Upper lobe of left lung (tissue), 6 donors: ENCODE results near the gene STAT5A. TPM values are rescaled to one million over a fixed set of nuclear protein-coding genes. Genes with fewer than 3 reads are reported as not detected.
A peak's percentile ranks its signal among the peaks of the same experiment; 100 is the strongest.
"Not testable (repeated sequence)": the region's sequence is repeated elsewhere in the genome, so short reads cannot be mapped to it uniquely, and the experiment has no call there.

Experiments used
- ATAC-seq, 2 donors: fragments of 200-7000 bp; cut with Tn5 transposase; one replicate each; pipeline ENCODE4 v1.9.1; 2022; ENCODE audit warnings: mild to moderate bottlenecking in 2 of 2, moderate library complexity in 2 of 2; ENCODE audit not compliant: low FRiP score in 2 of 2
- DNase-seq, 2 donors: peaks; one replicate each; pipeline ENCODE4 v3.0.0-alpha.2; 2019 to 2020
- H3K27ac ChIP-seq, 4 donors: fragments of 200-600 bp; sonication (generic); one replicate each; pipeline ENCODE4 v1.5.1; 2016 to 2019
- H3K27me3 ChIP-seq, 4 donors: fragments of 200-600 bp; sonication (generic); one replicate each; pipeline ENCODE4 v1.5.1; 2017 to 2019
- H3K36me3 ChIP-seq, 4 donors: fragments of 200-600 bp; sonication (generic); one replicate each; pipeline ENCODE4 v1.5.1; 2016 to 2019
- H3K4me1 ChIP-seq, 4 donors: fragments of 200-600 bp; sonication (generic); one replicate each; pipeline ENCODE4 v1.5.1; 2018 to 2019
- H3K4me3 ChIP-seq, 4 donors: fragments of 200-600 bp; sonication (generic); one replicate each; pipeline ENCODE4 v1.5.1; 2017 to 2019; ENCODE audit warnings: mild to moderate bottlenecking in 2 of 4, moderate library complexity in 1 of 4
- H3K9me3 ChIP-seq, 4 donors: fragments of 200-600 bp; sonication (generic); one replicate each; pipeline ENCODE4 v1.5.1; 2018 to 2019
- CTCF ChIP-seq, 6 experiments: fragments of 450-650 bp in 4 of 6; fragments of 200-600 bp in 2 of 6; sonication (generic) in 2 of 6; IDR thresholded peaks; one replicate each; pipeline ENCODE4 v1.5.1; 2016 to 2019; ENCODE audit warnings: antibody characterized with exemption in 6 of 6
- EP300 ChIP-seq, 4 donors: sonication (generic); formaldehyde crosslinking; IDR thresholded peaks; one replicate each; pipeline ENCODE4 v1.5.1; 2017; ENCODE audit warnings: antibody characterized with exemption in 4 of 4, control low read depth in 2 of 4
- POLR2A ChIP-seq, 4 donors: fragments of 450-650 bp; IDR thresholded peaks; one replicate each; pipeline ENCODE4 v1.5.1; 2016 to 2017; ENCODE audit warnings: antibody characterized with exemption in 4 of 4, mild to moderate bottlenecking in 2 of 4
- POLR2AphosphoS5 ChIP-seq, 2 donors: sonication (generic); formaldehyde crosslinking; IDR thresholded peaks; one replicate each; pipeline ENCODE4 v1.5.1; 2017; ENCODE audit warnings: antibody characterized with exemption in 2 of 2
- WGBS, 2 donors: methylation state at CpG; one replicate each; pipeline ENCODE4 v1.1.5; 2017 to 2018; 5-methylcytosine and 5-hydroxymethylcytosine counted together
- total RNA-seq, 6 donors: library from RNA; depleted of rRNA in 4 of 6; stranded (reverse); fragments of >200 nt in 4 of 6; gene quantifications; one replicate each; pipeline versions ENCODE4 v1.1.0 to v1.2.1, GENCODE V29; 2016 to 2021
- donor health status: DM: no; HTN: no; CAD: no; lungs with moderate emphysema.
- donor health status: DM: no; HTN: yes; CAD: no; lungs with severe emphysema.

STAT5A gene
- total RNA-seq, 6 donors from 2014 or later = 33.7 to 119 (median 70.3) TPM

GRCh38 chr17:42243493-42243982 is 44.8 kb upstream of the STAT5A start:
- no peak overlapping the region for H3K27ac ChIP-seq
- TF ChIP-seq POLR2AphosphoS5 (IDR thresholded peaks at IDR 0.05) (no peak), CTCF (IDR thresholded peaks at IDR 0.05) (no peak), POLR2A (IDR thresholded peaks at IDR 0.05) (no peak), EP300 (IDR thresholded peaks at IDR 0.05) (no peak)
- H3K4me3 ChIP-seq = no peak overlapping the region
- DNase-seq (no peak), ATAC-seq (no peak)
- H3K36me3 ChIP-seq = no peaks in the 10 kb centered on the region
- no peaks in the 10 kb centered on the region for H3K9me3 ChIP-seq
- H3K4me1 ChIP-seq = peaks cover 10 to 42% (median 19%) of the 10 kb centered on the region in 4 donors
- H3K27me3 ChIP-seq = no peaks in the 10 kb centered on the region
- WGBS, 2 donors = 66 to 74% methylated on average over 5 of the region's 5 CpGs

GRCh38 chr17:42244116-42244515 is 44.2 kb upstream of the STAT5A start:
- H3K27ac ChIP-seq, H3K9me3 ChIP-seq, ATAC-seq, H3K4me3 ChIP-seq, H3K36me3 ChIP-seq, H3K27me3 ChIP-seq, DNase-seq: not testable (repeated sequence)
- WGBS, 2 donors = 94 to 95% methylated on average over 3 of the region's 3 CpGs
- H3K4me1 ChIP-seq = peaks cover 12 to 46% (median 22%) of the 10 kb centered on the region in 4 donors

GRCh38 chr17:42245183-42245582 is 43.1 kb upstream of the STAT5A start:
- H3K9me3 ChIP-seq, H3K36me3 ChIP-seq, H3K4me3 ChIP-seq, H3K27ac ChIP-seq, H3K27me3 ChIP-seq, ATAC-seq, DNase-seq: not testable (repeated sequence)
- peaks cover 20 to 54% (median 33%) of the 10 kb centered on the region in 4 donors for H3K4me1 ChIP-seq
- 92 to 95% methylated on average over 11 of the region's 11 CpGs for WGBS, 2 donors

DNA sequence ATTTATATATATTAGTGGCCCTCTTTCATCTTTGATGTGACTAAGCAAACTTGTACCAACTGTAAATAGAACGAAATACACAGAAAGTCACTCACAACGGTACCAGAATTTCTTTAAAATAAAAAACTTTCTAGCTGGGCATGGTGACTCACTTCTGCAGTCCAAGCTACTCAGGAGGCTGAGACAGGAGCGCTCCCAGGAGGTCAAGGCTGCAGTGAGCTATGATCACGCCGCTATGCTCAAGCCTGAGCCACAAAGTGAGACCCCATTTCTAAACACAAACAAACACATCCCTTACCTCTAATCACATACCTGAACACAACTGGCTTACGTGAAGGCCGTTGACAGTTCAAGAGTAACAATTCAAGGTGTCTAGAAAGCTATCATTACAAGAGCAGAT is 41.8 kb upstream of the STAT5A start:
- H3K4me3 ChIP-seq = no peak overlapping the region
- peak overlapping the region; percentile 9 to 96 (median 91) for H3K27ac ChIP-seq
- TF ChIP-seq POLR2AphosphoS5 (IDR thresholded peaks at IDR 0.05) = no peak
- no peak for TF ChIP-seq CTCF (IDR thresholded peaks at IDR 0.05)
- no peak for TF ChIP-seq POLR2A (IDR thresholded peaks at IDR 0.05)
- no peak for TF ChIP-seq EP300 (IDR thresholded peaks at IDR 0.05)
- H3K36me3 ChIP-seq = no peaks in the 10 kb centered on the region
- no peak for DNase-seq
- peaks cover 24 to 67% (median 43%) of the 10 kb centered on the region in 4 donors for H3K4me1 ChIP-seq
- no peaks in the 10 kb centered on the region for H3K9me3 ChIP-seq
- H3K27me3 ChIP-seq = no peaks in the 10 kb centered on the region
- no peak for ATAC-seq
- 69 to 72% methylated on average over 7 of the region's 7 CpGs for WGBS, 2 donors

- Histone ChIP-seq H3K9me3 (no peaks in the 10 kb centered on the region), H3K36me3 (no peaks in the 10 kb centered on the region), H3K27me3 (no peaks in the 10 kb centered on the region), H3K4me1 (peaks cover 24 to 64% (median 45%) of the 10 kb centered on the region in 4 donors), H3K27ac (peak overlapping the region; percentile 90 to 96 (median 92)), H3K4me3 (no peak overlapping the region)
- ATAC-seq = peak in 1 of 2 donors; percentile 8
- TF ChIP-seq EP300 (IDR thresholded peaks at IDR 0.05) (no peak), POLR2AphosphoS5 (IDR thresholded peaks at IDR 0.05) (peak in 1 of 2 donors; percentile 40)
- 95 to 96% methylated on average over 5 of the region's 5 CpGs for WGBS, 2 donors
- DNase-seq = peak in 1 of 2 donors; percentile 46
Observed at GRCh38 chr17:42247734-42248133, 40.6 kb upstream of the STAT5A start.

GRCh38 chr17:42248351-42249179 is 39.7 kb upstream of the STAT5A start:
- Histone ChIP-seq H3K36me3 (no peaks in the 10 kb centered on the region), H3K9me3 (no peaks in the 10 kb centered on the region), H3K27me3 (no peaks in the 10 kb centered on the region), H3K4me3 (peak overlapping the region in 2 of 4 donors; percentile 30 to 38), H3K27ac (peak overlapping the region; percentile 90 to 96 (median 92)), H3K4me1 (peaks cover 24 to 55% (median 45%) of the 10 kb centered on the region in 4 donors)
- peak in 1 of 2 donors; percentile 89 for DNase-seq
- TF ChIP-seq POLR2AphosphoS5 (IDR thresholded peaks at IDR 0.05) (peak; percentile 88 to 95), CTCF (IDR thresholded peaks at IDR 0.05) (no peak), POLR2A (IDR thresholded peaks at IDR 0.05) (peak in 3 of 4 donors; percentile 38 to 73 (median 44)), EP300 (IDR thresholded peaks at IDR 0.05) (peak in 3 of 4 donors; percentile 70 to 83 (median 80))
- peak; percentile 91 to 98 for ATAC-seq
- WGBS, 2 donors = 19 to 31% methylated on average over 13 of the region's 13 CpGs
